Calu3 (cell line): Measurements from ENCODE around the gene LYPD6B. TPM values are rescaled to one million over a fixed set of nuclear protein-coding genes. Genes with fewer than 3 reads are reported as not detected.
A peak's percentile ranks its signal among the peaks of the same experiment; 100 is the strongest.

Experiments
- BruUV-seq: library from RNA; stranded (reverse); fragments of 400-500 nt; replicated peaks from 2 replicates; lab custom pipeline; 2021; lab: Mats Ljungman, UMichigan
- CTCF ChIA-PET: fragments of 300-600 bp; sonication (Branson Sonifier 250); formaldehyde crosslinking; loops from one replicate; lab custom pipeline; 2022; ENCODE audit warnings: antibody characterized with exemption; lab: Charles Lee
- DNase-seq: peaks from one replicate; pipeline ENCODE4 v3.0.0; 2022
- H3K27ac Mint-ChIP-seq: one replicate; pipeline ENCODE4 v1.8.0; 2022; ENCODE audit warnings: mixed read lengths; ENCODE audit not compliant: unreplicated experiment
- H3K27me3 Mint-ChIP-seq: one replicate; pipeline ENCODE4 v1.8.0; 2022; ENCODE audit warnings: mixed read lengths; ENCODE audit not compliant: unreplicated experiment
- H3K36me3 Mint-ChIP-seq: one replicate; pipeline ENCODE4 v1.8.0; 2022; ENCODE audit warnings: mild to moderate bottlenecking, moderate library complexity, mixed read lengths; ENCODE audit not compliant: insufficient read depth, unreplicated experiment
- H3K4me1 Mint-ChIP-seq: one replicate; pipeline ENCODE4 v1.8.0; 2022; ENCODE audit warnings: mild to moderate bottlenecking, low read depth, mixed read lengths; ENCODE audit not compliant: unreplicated experiment
- H3K4me3 Mint-ChIP-seq: one replicate; pipeline ENCODE4 v1.8.0; 2022; ENCODE audit warnings: mild to moderate bottlenecking, low read depth, moderate library complexity, mixed read lengths; ENCODE audit not compliant: unreplicated experiment
- H3K9me3 Mint-ChIP-seq: one replicate; pipeline ENCODE4 v1.8.0; 2022; ENCODE audit warnings: low read depth, mixed read lengths; ENCODE audit not compliant: unreplicated experiment
- CTCF ChIP-seq: fragments of 200-600 bp; IDR thresholded peaks from one replicate; pipeline ENCODE4 v1.8.0; 2022; ENCODE audit warnings: antibody characterized with exemption; ENCODE audit not compliant: unreplicated experiment
- intact Hi-C: fragments of 100-400 bp; cut with micrococcal nuclease; formaldehyde crosslinking; loops from one replicate; pipeline ENCODE4 v1.10.0; 2022; ENCODE audit not compliant: unreplicated experiment
- total RNA-seq: library from RNA; stranded (reverse); gene quantifications from 2 replicates; pipeline ENCODE4 v1.2.3, GENCODE V29; 2022

LYPD6B gene
- total RNA-seq, 1 experiment from 2014 or later = 0.87 TPM

GRCh38 chr2:149087751-149088150 is 49.3 kb downstream of the LYPD6B start:
- no peak for TF ChIP-seq CTCF
- intact Hi-C loops = loop anchor here (5.0 kb wide), 1 partner anchor 475 kb away; no protein-coding TSS in a partner anchor
- Mint-ChIP-seq H3K9me3 (no peaks in the 10 kb centered on the region), H3K27ac (no peak overlapping the region), H3K4me1 (no peaks in the 10 kb centered on the region), H3K36me3 (no peaks in the 10 kb centered on the region), H3K27me3 (peaks cover 29% of the 10 kb centered on the region), H3K4me3 (no peak overlapping the region)
- peak; percentile 13 for DNase-seq
- no TSS peak for BruUV-seq
- CTCF ChIA-PET = no interaction called here

DNA sequence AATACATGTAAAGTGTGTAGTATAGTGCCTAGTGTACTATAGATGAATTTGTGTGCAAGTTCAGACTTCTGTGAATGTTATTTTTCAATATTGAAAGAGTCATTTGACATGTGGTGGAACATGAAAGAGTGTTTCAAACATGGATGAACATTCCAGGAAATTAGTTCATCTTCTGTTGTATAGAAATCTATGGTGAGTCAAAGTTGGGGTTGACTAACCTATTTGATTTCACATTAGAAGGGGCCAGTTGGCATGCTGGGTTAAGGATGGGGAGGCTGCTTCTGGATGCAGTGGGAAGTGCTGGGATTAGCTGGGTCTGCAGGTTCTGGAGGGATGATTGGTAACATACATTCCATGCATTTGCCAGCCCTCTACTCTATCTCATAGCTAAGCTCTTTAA is 50.6 kb downstream of the LYPD6B start:
- no peak overlapping the region for H3K4me3 Mint-ChIP-seq
- CTCF ChIA-PET = no interaction called here

DNA sequence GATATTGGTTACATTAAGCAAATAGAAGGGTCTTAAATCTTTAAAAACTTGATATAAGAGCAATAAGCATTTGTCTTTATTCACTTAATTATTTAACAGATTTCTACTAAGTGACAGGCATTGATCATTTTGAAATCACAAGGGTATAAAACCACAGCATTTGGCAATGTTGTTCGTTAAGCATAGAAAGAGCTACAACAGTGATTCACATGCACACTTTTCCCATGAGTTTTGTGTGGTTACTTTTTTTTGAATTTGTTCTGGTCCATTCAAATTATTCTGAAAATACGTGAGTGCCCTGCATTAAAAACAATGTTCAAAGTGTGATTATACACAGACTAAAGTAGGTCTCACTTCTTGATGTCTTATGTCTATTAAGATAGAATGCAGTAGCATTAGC is 52.2 kb downstream of the LYPD6B start:
- Mint-ChIP-seq H3K4me1 (peaks cover 5% of the 10 kb centered on the region), H3K27ac (no peak overlapping the region), H3K4me3 (no peak overlapping the region), H3K36me3 (no peaks in the 10 kb centered on the region), H3K9me3 (no peaks in the 10 kb centered on the region), H3K27me3 (peaks cover 36% of the 10 kb centered on the region)
- intact Hi-C loops = loop anchor here (5.0 kb wide), 1 partner anchor 222 kb away; no protein-coding TSS in a partner anchor
- no TSS peak for BruUV-seq
- TF ChIP-seq CTCF = no peak
- CTCF ChIA-PET = no interaction called here
- DNase-seq = no peak

More for the DNA sequence above, 50.6 kb downstream of the LYPD6B start:
- H3K9me3 Mint-ChIP-seq = no peaks in the 10 kb centered on the region
- intact Hi-C loops = loop anchor here (5.0 kb wide), 1 partner anchor 473 kb away; no protein-coding TSS in a partner anchor
- no peaks in the 10 kb centered on the region for H3K4me1 Mint-ChIP-seq
- no TSS peak for BruUV-seq
- H3K27ac Mint-ChIP-seq = no peak overlapping the region
- peaks cover 37% of the 10 kb centered on the region for H3K27me3 Mint-ChIP-seq
- TF ChIP-seq CTCF = no peak
- DNase-seq = no peak
- H3K36me3 Mint-ChIP-seq = no peaks in the 10 kb centered on the region

DNA sequence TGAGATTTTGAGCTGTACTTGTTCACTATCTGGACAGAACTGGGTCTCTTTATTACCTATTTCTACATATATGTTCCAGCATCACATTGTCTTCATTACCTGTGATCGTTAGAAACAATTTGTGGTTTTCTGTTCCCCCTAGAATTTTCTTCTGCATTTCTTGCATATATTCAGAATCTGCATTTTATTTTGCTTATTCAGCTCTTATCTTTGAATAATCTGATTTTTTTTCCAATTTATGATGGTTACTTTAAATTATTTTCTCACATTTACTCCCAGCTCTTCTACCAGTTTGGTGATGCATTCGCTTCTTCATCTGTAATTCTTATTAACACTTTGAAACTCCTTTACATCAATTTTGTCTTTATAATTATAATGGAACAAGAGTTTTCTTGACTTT is 55.1 kb downstream of the LYPD6B start:
- Mint-ChIP-seq H3K4me3 (no peak overlapping the region), H3K4me1 (peaks cover 10% of the 10 kb centered on the region), H3K36me3 (no peaks in the 10 kb centered on the region), H3K27ac (no peak overlapping the region), H3K27me3 (peaks cover 40% of the 10 kb centered on the region), H3K9me3 (no peaks in the 10 kb centered on the region)
- BruUV-seq = no TSS peak
- TF ChIP-seq CTCF = no peak
- CTCF ChIA-PET = no interaction called here
- DNase-seq = no peak
- intact Hi-C loops = loop anchor here (5.0 kb wide), 1 partner anchor 219 kb away; no protein-coding TSS in a partner anchor
